HG02588 (cell line): ENCODE measurements around the gene EEF2KMT.
"Not testable (repeated sequence)": the region's sequence is repeated elsewhere in the genome, so short reads cannot be mapped to it uniquely, and the experiment has no call there.

Source experiments
- ATAC-seq: cut with Tn5 transposase; IDR thresholded peaks from one replicate; pipeline ENCODE4 v1.9.1; 2021; ENCODE audit warnings: mild to moderate bottlenecking, moderate library complexity; ENCODE audit not compliant: unreplicated experiment

The EEF2KMT gene

GRCh38 chr16:5071681-5072333 is 25.8 kb downstream of the EEF2KMT start, which contains the start of gene ALG1:
Gene ALG1, plus strand, starts transcription at chr16:5071843. Its CDS starts 7 bp downstream, at chr16:5071850.
- peak; percentile 77 for ATAC-seq

- ATAC-seq = no peak
Observed at GRCh38 chr16:5071341-5071680, 26.3 kb downstream of the EEF2KMT start.

GRCh38 chr16:5070431-5071186 is 27.0 kb downstream of the EEF2KMT start:
- no peak for ATAC-seq

- ATAC-seq = no peak
Observed at GRCh38 chr16:5069854-5070253, 27.7 kb downstream of the EEF2KMT start.

- no peak for ATAC-seq
Observed at GRCh38 chr16:5069048-5069447, 28.5 kb downstream of the EEF2KMT start.

- no peak for ATAC-seq
Observed at GRCh38 chr16:5066511-5066910, 31.1 kb downstream of the EEF2KMT start.

- no peak for ATAC-seq
Observed at GRCh38 chr16:5065813-5066212, 31.8 kb downstream of the EEF2KMT start, which contains the start of gene C16orf89. Gene C16orf89, minus strand, starts transcription at chr16:5065956. Its CDS starts 48 bp downstream, at chr16:5065908.

GRCh38 chr16:5065326-5065725 is 32.3 kb downstream of the EEF2KMT start:
- no peak for ATAC-seq

GRCh38 chr16:5064915-5065314 is 32.7 kb downstream of the EEF2KMT start:
- no peak for ATAC-seq

GRCh38 chr16:5062790-5063765 is 34.5 kb downstream of the EEF2KMT start:
- ATAC-seq = no peak

- ATAC-seq = peak; percentile 83
Observed at GRCh38 chr16:5062051-5062450, 35.5 kb downstream of the EEF2KMT start.

- no peak for ATAC-seq
Observed at GRCh38 chr16:5060073-5060641, 37.4 kb downstream of the EEF2KMT start.

GRCh38 chr16:5059386-5060072 is 38.1 kb downstream of the EEF2KMT start:
- ATAC-seq = no peak

- no peak for ATAC-seq
Observed at GRCh38 chr16:5058476-5058875, 39.1 kb downstream of the EEF2KMT start.

GRCh38 chr16:5056352-5056751 is 41.2 kb downstream of the EEF2KMT start:
- ATAC-seq = no peak

GRCh38 chr16:5054876-5055865 is 42.4 kb downstream of the EEF2KMT start:
- no peak for ATAC-seq

- ATAC-seq = no peak
Observed at GRCh38 chr16:5046914-5047313, 50.7 kb downstream of the EEF2KMT start.

GRCh38 chr16:5045499-5046115 is 52.0 kb downstream of the EEF2KMT start:
- ATAC-seq = no peak

- not testable (repeated sequence) for ATAC-seq
Observed at GRCh38 chr16:5044581-5044980, 53.0 kb downstream of the EEF2KMT start.
